Pancreas (tissue), 10 donors: Measurements from ENCODE around the gene PSMB2. TPM values are rescaled to one million over a fixed set of nuclear protein-coding genes. Genes with fewer than 3 reads are reported as not detected.

Source experiments
- ATAC-seq, 4 donors: fragments of 200-7000 bp; cut with Tn5 transposase; one replicate each; pipeline versions ENCODE4 v1.8.0 to v1.9.1; 2020; ENCODE audit warnings: mild to moderate bottlenecking in 4 of 4, moderate library complexity in 4 of 4
- DNase-seq, 6 donors: peaks; one replicate each; pipeline ENCODE4 v3.0.0-alpha.2; 2020
- FAIRE-seq: peaks from 2 replicates; lab custom pipeline; 2012; peaks lifted over from hg19 to GRCh38; lab: Jason Lieb, UNC
- H3K27ac ChIP-seq, 4 donors: fragments of 200-600 bp; sonication (generic); 1 replicate in 3 of 4; 2 replicates in 1 of 4; pipeline versions ENCODE4 v1.5.0 to v1.8.0; 2020
- H3K27me3 ChIP-seq, 4 donors: fragments of 200-600 bp; one replicate each; pipeline ENCODE4 v1.8.0; 2021
- H3K36me3 ChIP-seq, 3 donors: fragments of 200-600 bp; sonication (generic) in 1 of 3; one replicate each; pipeline versions ENCODE4 v1.5.0 to v1.8.0; 2020 to 2021
- H3K4me1 ChIP-seq, 3 donors: fragments of 200-600 bp; one replicate each; pipeline ENCODE4 v1.8.0; 2021
- H3K4me3 ChIP-seq, 4 donors: fragments of 200-600 bp; sonication (generic) in 2 of 4; one replicate each; pipeline versions ENCODE4 v1.5.0 to v1.8.0; 2020 to 2021
- H3K9me3 ChIP-seq, 4 donors: fragments of 200-600 bp; one replicate each; pipeline ENCODE4 v1.8.0; 2021
- WGBS, 2 donors: extraction: QIAGEN DNeasy Blood & Tissue Kit; methylation state at CpG; one replicate each; pipeline ENCODE4 v1.1.7; 2013; 5-methylcytosine and 5-hydroxymethylcytosine counted together
- intact Hi-C, 3 donors: fragments of 100-400 bp; cut with DNase I; formaldehyde crosslinking; loops; one replicate each; pipeline versions ENCODE4 v1.11.1 to v1.14.2; 2022
- polyA plus RNA-seq, 2 donors: library from polyadenylated mRNA; stranded (reverse); fragments of 200-250 nt; gene quantifications; one replicate each; pipeline ENCODE4 v1.2.3, GENCODE V29; 2013
- total RNA-seq, 6 donors: library from RNA; stranded (reverse); fragmentation: NEBNext Ultra II Directional in 4 of 6; extraction: Animal tissue kit (Norgen Biotek cat#: 25700) in 4 of 6; gene quantifications; one replicate each; pipeline versions ENCODE4 v1.2.1 to v1.2.4, GENCODE V29; 2021 to 2023
- TF ChIP-seq, protein P1 (sequence below), 4 donors: fragments of 200-600 bp; sonication (generic) in 3 of 4; IDR thresholded peaks; one replicate each; pipeline versions ENCODE4 v1.5.0 to v1.8.0; 2021; ENCODE audit warnings: antibody characterized with exemption in 4 of 4
- donor health status: healthy with polysubstance abuse.
- donor health status: DM: no; HTN: no; CAD: no; lungs with moderate emphysema.
- donor health status: DM: no; HTN: no; CAD: no.
- donor health status: control.
- donor health status: control.
- donor health status: Bipolar disorder and iron deficiency.
- donor health status: DM: yes; HTN: yes; CAD: no.
- donor health status: DM: no; HTN: no; CAD: no.
- donor health status: DM: no; HTN: no; CAD: no.
- donor health status: DM: yes; HTN: yes; CAD: no.

The PSMB2 gene
- total and polyA plus RNA-seq, 8 donors: 13.2 to 24.2 (median 21.0) TPM

DNA sequence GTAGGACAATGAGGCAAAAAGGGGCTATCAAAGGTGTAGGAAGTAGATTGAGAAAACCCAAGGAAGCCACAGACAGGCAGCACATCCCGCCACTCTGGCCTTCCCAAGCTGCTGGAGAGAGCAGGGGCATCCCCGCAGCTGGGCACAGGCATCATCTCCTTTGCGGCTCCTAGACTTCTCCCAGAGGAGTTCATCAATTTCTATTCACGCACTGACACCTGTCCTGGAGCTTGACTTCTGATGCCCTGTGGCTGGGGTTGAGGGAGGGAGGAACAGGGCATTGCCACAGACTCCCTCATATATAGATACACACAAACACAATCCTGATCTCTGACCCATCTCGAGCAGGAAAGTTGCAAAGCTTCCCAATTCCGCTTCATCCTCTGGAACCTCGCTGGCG is 70.1 kb downstream of the PSMB2 start:
- no peaks in the 10 kb centered on the region for H3K36me3 ChIP-seq
- WGBS, 2 donors: 86 to 92% methylated on average over 8 of the region's 8 CpGs
- no peak overlapping the region for H3K27ac ChIP-seq
- intact Hi-C loops: loop anchor here in 1 of 3 donors (10.0 kb wide), 1 partner anchor 154 kb away; no protein-coding TSS in a partner anchor
- ATAC-seq: no peak
- H3K27me3 ChIP-seq: no peaks in the 10 kb centered on the region
- DNase-seq: no peak
- FAIRE-seq: no peak
- TF ChIP-seq, protein P1, sequence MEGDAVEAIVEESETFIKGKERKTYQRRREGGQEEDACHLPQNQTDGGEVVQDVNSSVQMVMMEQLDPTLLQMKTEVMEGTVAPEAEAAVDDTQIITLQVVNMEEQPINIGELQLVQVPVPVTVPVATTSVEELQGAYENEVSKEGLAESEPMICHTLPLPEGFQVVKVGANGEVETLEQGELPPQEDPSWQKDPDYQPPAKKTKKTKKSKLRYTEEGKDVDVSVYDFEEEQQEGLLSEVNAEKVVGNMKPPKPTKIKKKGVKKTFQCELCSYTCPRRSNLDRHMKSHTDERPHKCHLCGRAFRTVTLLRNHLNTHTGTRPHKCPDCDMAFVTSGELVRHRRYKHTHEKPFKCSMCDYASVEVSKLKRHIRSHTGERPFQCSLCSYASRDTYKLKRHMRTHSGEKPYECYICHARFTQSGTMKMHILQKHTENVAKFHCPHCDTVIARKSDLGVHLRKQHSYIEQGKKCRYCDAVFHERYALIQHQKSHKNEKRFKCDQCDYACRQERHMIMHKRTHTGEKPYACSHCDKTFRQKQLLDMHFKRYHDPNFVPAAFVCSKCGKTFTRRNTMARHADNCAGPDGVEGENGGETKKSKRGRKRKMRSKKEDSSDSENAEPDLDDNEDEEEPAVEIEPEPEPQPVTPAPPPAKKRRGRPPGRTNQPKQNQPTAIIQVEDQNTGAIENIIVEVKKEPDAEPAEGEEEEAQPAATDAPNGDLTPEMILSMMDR (IDR thresholded peaks at IDR 0.05): no peak
- H3K4me1 ChIP-seq: no peaks in the 10 kb centered on the region
- H3K9me3 ChIP-seq: no peaks in the 10 kb centered on the region
- H3K4me3 ChIP-seq: no peak overlapping the region

DNA sequence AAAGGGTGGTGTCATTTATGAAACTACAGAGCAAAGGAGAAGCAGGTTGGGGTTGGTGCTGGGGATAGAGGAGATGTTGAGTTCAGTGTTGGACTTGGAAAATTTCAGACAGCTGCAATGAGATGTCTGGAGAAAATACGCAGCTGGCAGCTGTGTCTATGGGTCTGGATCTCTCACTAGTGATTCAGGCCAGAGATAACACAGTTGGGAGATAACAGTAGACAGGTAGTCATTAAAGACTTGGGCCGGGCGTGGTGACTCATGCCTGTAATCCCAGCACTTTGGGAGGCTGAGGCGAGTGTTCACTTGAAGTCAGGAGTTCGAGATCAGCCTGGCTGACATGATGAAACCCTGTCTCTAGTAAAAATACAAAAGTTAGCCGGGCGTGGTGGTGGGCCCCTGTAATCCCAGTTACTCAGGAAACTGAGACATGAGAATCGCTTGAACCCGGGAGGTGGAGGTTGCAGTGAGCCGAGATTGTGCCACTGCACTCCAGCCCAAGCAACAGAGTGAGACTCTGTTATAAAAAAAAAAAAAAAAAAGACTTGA is 70.7 kb downstream of the PSMB2 start:
- intact Hi-C loops: loop anchor here in 1 of 3 donors (10.0 kb wide), 1 partner anchor 154 kb away; no protein-coding TSS in a partner anchor
- DNase-seq (no peak), FAIRE-seq (no peak), ATAC-seq (no peak)
- Histone ChIP-seq H3K27ac (no peak overlapping the region), H3K4me3 (no peak overlapping the region), H3K4me1 (no peaks in the 10 kb centered on the region), H3K27me3 (no peaks in the 10 kb centered on the region), H3K36me3 (no peaks in the 10 kb centered on the region), H3K9me3 (no peaks in the 10 kb centered on the region)
- TF ChIP-seq, protein P1 (IDR thresholded peaks at IDR 0.05): no peak
- WGBS, 2 donors: 70 to 77% methylated on average over 10 of the region's 10 CpGs

DNA sequence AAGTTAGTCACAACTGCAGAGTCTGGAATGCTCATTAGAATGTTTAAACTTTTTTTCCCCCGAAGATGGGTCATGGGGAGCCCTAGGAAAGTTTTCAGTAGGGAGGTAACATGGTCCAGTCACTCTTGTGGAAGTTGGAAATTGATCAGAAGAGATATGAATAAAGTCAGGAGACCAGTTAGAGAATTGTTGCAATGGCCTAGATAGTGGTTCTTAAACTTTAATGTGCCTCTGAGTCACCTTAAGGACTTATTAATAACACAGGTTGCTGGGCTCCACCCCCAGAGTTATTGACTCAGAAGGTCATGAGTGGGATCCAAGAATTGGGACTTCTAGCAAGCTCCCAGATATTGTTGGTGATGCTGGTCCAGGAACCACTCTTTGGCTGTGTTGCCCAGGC is 71.4 kb downstream of the PSMB2 start:
- intact Hi-C loops: loop anchor here (5.0 to 10.0 kb wide), 3 partner anchors 147 to 202 kb away; partner anchors contain the start of gene C1orf216 (in 2 of the 3)
- ATAC-seq (no peak), FAIRE-seq (no peak), DNase-seq (no peak)
- no peaks in the 10 kb centered on the region for H3K4me1 ChIP-seq
- no peaks in the 10 kb centered on the region for H3K27me3 ChIP-seq
- H3K36me3 ChIP-seq: no peaks in the 10 kb centered on the region
- TF ChIP-seq, protein P1 (IDR thresholded peaks at IDR 0.05): no peak
- no peak overlapping the region for H3K4me3 ChIP-seq
- WGBS, 2 donors: 70 to 73% methylated on average over 1 of the region's 1 CpG
- no peaks in the 10 kb centered on the region for H3K9me3 ChIP-seq
- H3K27ac ChIP-seq: no peak overlapping the region

DNA sequence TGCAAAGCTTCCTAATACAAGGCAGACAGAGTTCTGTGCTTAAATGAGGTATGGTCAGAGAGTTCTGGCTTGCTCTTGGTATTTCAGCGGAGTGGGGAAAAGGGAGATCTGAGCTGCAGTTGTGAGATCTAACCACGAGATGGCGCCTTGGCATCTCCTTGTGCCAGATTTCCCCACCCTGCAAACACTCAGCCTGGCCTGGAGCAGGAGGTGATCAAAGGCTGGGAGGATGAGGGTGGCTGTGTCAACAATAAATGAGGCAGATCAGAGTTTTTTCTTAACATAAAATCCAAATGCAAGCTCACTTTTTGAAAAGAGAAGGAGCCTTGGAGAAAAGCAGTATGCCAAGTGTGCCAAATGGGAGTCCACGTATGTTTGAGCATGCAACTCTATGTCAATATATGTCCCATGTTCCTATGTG is 72.3 kb downstream of the PSMB2 start:
- Histone ChIP-seq H3K36me3 (no peaks in the 10 kb centered on the region), H3K9me3 (no peaks in the 10 kb centered on the region), H3K4me3 (no peak overlapping the region), H3K4me1 (no peaks in the 10 kb centered on the region), H3K27ac (no peak overlapping the region), H3K27me3 (no peaks in the 10 kb centered on the region)
- DNase-seq (peak in 5 of 6 donors; percentile 43 to 79 (median 68)), FAIRE-seq (no peak), ATAC-seq (peak; percentile 62 to 87 (median 80))
- WGBS, 2 donors: 17 to 27% methylated on average over 4 of the region's 4 CpGs
- TF ChIP-seq, protein P1 (IDR thresholded peaks at IDR 0.05): peak; percentile 63 to 79 (median 71)
- intact Hi-C loops: loop anchor here in 2 of 3 donors (5.0 kb wide), 2 partner anchors 148 to 203 kb away; partner anchors contain the start of gene C1orf216 (in 2 of the 2)
